SKM-1 treated with dmso at 0.1 percent for 144 hours (cell line): ENCODE results near the gene KRT26.
"Not testable (repeated sequence)": the region's sequence is repeated elsewhere in the genome, so short reads cannot be mapped to it uniquely, and the experiment has no call there.

Experiments
- DNase-seq: peaks from one replicate; lab custom pipeline; 2025; ENCODE audit not compliant: unreplicated experiment; lab: John Stamatoyannopoulos, UW

The KRT26 gene, protein sequence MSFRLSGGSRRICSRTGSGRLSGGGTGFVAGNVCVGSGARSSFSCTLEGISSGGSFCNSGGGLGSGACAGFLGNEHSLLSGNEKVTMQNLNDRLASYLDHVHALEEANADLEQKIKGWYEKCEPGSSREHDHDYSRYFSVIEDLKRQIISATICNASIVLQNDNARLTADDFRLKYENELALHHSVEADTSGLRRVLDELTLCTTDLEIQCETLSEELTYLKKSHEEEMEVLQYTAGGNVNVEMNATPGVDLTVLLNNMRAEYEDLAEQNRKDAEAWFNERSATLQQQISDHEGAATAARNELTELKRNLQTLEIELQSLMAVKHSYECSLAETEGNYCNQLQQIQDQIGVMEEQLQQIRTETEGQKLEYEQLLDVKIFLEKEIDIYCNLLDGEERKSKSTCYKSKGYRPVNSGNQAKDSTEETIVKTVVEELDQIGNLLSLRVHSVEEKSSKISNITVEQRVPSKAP

DNA sequence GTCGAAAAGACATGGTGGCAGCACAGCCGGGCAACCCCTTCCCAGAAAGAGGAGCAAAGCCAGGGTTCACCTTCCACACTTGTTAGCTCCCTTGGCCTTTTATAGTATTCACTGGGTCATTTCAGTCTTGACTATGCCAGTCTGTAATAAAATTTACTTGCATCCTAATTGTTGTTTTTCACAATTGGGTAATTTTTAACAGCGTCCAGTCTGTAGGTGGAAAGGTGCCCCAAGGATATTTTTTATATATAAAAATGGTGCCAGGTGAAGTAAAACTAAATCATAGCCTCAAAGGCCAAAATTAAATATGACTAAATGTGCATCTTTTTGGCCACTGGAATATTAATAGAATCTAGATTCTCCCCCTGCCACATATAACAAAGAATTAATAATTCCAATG, at the start of gene KRT26:
Gene KRT26 (minus strand): TSS at position 101 of the 400 bp plus-strand sequence. CDS start 88 bp downstream, at position 13.
- DNase-seq: no peak

DNA sequence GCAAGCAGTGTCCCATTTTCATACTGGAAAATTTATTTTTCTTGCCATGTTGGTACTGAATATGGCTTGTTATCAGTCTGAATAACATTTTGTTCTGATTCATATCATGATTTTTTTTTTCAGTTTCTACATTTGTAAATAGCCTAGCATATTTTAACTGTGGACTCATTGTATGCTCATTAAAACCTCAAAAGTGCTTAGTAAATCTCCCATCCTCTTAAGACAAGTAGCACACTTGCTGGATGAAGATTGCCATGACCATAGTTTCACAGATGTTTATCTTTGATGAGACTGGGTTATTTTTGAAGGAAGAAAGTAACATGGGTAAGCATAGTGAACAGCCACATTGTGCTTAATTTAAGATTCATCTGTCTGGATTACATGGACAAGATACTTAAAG, 49.5 kb upstream of the KRT26 start:
- no peak for DNase-seq

GRCh38 chr17:40820228-40820838, 48.3 kb upstream of the KRT26 start:
- DNase-seq: no peak

DNA sequence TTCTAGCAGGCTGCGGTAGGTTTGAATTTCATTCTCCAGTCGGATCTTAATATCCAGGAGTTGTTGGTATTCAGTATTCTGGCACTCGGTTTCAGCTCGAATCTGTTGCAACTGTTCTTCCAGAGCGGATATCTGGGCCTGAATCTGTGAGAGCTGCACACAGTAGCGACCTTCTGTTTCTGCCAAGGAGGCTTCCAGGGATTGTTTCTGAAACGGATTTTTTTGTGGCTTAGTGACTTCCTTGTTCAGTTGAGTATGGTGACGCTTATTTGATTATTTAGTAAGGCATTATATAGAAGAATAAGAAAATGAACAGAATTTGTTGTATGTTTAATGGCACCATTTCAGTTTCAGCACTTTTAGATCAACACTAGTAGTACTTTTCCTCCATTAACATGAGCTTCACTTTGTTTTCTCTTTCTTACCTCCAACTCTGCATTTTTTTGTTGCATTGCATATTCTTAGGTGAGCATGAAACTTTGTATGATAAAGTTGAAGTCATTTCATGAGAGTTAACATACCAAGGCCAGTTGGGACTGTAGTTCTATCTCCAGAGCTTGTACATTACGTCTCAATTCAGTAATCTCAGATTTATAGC, 47.6 kb upstream of the KRT26 start:
- DNase-seq: no peak

DNA sequence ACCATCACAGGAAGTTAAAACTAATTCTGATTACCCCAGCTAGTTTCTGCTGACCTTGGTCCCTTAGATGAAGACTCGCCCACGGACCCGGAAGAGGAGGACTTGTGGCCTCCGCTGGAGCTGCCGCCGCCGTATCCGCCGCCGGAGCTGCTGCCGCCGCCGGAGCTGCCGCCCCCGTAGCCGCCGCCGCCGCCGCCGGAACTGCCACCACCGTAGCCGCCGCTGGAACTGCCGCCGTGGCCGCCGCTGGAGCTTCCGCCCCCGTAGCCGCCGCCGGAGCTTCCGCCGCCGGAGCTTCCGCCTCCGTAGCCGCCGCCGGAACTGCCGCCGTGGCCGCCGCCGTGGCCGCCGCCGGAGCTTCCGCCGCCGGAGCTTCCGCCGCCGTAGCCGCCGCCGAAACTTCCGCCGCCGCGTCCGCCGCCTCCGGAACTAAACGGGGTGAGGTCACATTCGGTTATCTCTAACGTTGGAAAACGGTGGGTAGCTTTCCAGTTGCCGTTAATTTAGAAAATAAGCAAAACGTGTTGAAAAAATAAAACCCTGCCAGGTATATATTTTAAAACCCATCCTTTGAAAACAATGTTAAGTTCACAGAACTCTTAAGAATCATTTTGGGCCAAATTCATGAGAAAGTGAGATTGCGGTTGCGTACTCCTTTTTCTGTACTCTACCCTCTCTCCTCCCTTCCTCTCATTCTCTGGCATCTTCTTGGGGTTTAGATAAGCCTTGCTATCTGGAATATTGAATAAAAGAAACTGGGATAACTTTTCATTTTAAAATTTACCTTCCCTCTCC, 46.9 kb upstream of the KRT26 start:
- peak; percentile 54 for DNase-seq

DNA sequence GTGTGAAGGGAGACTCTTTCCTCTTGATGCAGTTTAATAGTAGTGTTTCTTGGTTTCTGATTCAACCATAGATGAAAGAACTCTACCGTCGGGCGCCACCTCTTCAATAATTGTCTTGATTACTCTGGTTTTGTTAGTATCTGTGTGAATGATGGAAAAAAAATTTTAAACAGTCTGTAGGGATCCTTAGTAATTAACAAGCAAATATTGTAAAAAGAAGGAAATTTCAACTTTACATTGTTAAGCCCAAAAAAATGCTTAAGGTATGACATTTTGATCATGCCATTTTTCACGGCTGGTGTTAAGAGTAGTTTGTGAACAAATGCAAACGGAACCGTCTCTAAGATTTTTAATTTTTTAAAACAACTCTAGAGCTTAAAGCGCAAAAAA, 46.3 kb upstream of the KRT26 start:
- DNase-seq: no peak

DNA sequence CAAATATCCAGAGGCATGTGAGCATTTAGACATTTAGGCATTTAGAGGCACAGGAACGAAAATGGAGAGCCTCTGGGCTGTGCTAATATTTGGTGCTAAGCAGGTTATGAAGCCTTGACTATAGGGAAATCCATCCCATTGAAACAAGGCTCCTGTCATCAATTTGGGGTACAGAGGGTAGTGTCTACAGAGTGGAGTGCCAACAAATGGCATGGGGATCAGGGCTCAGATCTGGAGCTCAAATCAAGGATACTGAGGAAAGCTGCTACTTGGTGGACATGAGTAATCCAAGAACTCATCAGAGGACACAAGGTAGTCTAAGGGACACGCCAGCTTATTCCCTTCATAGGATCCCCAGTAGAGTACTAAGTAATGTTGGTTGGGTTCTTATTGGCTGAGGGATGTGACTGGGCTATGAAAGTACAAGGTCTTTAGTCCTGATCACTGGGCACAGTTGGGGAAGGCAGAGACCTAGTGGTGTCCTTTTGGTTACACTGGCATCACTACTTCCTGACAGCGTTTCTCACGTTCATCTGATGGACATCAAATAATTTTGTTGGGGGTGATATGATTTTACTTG, 45.2 kb upstream of the KRT26 start:
- DNase-seq: no peak

DNA sequence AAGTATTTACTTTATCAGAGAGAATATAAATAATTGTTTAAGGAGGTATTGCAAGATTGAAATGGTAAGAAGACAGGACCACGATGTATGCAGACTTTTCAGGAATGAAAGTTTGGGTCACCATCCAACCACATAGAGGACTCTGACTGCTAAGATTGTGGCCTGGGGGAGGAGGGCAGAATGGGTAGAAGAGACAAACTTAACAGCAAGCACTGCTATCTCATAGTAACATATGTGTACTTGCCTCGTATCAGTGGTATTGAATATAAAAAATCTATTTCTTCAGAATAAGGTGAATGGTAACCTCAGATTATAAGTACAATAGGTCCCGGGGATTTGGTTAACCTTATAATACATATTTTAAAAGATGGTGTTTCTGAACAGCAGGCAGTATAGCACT, 44.6 kb upstream of the KRT26 start:
- DNase-seq: no peak

DNA sequence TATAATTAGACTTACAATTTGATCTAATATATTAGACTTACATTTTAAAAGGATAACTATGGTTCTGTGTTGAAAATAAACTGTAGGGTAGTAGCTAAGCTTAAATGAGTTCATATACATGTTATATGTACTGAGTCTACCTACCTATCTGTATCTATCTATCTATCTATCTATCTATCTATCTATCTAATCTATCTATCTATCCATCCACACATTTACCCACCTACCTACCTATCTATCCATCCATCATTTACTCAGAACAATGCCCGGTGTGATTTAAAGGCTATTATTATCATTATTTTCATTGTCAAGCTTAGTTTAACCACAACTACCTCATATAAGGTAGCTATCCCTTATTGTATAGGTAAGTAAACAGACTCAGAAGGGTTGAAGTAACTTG, 43.4 kb upstream of the KRT26 start:
- DNase-seq: no peak

DNA sequence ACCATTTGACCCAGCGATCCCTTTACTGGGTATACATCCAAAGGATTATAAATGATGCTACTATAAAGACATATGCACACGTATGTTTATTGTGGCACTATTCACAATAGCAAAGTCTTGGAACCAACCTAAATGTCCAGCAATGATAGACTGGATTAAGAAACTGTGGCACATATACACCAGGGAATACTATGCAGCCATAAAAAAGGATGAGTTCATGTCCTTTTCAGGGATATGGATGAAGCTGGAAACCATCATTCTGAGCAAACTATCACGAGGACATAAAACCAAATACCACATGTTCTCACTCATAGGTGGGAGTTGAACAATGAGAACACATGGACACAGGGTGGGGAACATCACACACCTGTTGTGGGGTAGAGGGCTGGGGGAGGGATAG, 42.7 kb upstream of the KRT26 start:
- DNase-seq: not testable (repeated sequence)

DNA sequence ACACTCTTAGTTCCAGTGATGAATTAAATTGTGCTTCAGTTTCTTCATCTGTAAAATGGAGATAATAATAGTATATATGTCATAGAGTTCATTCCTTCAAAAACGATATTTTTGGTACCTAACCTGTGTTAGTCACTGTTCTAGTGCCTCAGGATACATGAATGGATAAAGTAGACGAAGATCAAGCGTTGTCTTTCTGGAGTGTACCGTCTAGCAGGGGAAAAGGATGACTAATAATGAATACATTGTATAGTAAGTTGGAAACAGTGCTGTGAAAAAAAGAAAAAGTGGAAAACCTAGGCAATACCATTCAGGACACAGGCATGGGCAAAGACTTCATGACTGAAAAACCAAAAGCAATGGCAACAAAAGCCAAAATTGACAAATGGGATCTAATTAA, 41.8 kb upstream of the KRT26 start:
- no peak for DNase-seq

- no peak for DNase-seq
Measured at GRCh38 chr17:40812639-40813038, 40.6 kb upstream of the KRT26 start.

- DNase-seq: no peak
Measured at GRCh38 chr17:40810494-40810893, 38.5 kb upstream of the KRT26 start.

DNA sequence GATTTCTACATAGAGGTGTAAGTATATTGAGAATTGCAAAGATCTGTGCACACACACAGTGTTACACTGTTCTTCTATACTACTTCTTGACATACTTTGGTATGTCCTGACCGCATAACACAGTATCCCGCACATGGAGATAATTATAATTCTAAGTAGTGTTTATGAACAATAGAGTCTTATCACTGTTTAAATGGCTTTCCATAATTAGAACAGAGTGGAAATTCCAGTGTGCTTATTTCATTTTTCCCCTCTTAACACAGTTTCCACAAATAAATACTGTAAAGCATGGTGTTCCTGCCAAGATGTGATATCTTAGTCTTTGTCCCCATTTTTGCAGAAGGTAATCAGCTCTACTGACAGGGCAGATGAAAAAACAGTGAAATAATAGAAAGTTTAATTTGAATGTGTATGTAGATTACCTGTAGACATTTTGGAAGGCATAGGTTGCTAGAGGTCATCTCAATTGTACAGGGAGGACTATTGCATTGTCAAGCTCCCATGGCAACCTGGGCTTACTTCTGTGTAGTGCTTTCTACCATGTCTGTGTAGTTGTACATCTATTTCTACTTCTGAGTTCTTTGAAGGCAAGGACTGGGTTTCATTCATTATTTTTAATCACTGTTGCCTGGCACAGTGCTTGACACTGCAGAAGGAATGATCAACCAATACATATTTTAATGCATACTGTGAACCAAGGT, 37.9 kb upstream of the KRT26 start:
- no peak for DNase-seq

GRCh38 chr17:40806131-40806530, 34.1 kb upstream of the KRT26 start:
- no peak for DNase-seq

- peak; percentile 17 for DNase-seq
Measured at GRCh38 chr17:40803617-40804082, 31.6 kb upstream of the KRT26 start.

DNA sequence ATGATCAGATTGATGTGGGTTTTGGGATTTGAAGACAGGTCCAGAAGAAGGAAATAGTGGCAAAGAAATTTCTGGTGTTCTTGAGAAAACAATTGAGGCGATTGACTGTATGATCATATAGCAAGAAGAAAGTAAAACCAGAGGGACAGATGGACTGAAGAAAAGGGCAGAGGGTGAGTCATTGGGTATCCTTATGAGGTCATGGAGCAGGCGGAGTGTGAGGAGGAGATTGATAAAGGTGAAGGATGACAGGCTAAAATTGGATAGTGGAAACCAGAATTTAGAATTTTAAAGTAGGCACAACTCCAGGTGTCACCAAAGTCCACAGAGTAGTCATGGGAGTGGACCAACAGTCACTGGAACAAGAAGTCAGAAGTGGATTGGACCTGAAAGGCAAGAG, 29.2 kb upstream of the KRT26 start:
- DNase-seq: no peak

DNA sequence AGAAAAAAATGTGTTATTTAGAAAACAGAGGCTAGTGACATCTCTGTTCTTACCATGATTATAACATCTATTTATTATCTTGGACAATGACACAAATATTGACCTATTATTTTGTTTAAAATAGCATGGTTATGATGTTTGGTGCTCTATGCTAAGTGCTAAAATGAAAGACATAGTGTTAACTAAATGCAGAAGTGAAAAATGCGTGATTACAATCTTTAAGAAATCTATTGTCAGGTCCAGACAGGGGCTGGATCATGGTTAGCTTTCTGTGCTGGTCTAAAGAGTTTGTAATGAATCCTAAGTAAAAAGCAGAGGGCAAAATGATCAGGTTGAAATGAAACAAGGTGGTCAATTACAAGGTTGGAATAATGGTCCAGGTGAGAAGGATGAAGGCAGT, 28.4 kb upstream of the KRT26 start:
- DNase-seq: no peak

DNA sequence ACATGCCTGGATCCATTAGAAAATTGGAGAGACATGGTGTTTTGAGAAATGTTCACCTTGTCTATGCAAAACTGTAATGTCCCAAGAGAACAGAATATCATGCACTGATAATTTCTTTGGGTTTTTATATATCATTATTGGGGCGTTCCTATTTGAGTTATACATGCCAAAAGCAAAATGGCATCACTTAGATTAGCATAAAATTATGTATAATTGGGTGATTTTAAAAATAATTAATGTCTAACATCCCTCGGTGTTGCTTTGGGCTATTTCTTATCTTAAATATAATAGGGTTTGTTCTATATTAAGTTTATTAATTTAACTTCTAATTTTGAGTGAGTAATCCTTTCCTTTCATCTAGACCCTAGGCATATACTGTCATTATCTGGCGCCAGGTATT, 27.9 kb upstream of the KRT26 start, which contains the start of gene KRT28:
Gene KRT28 (minus strand): TSS at position 101 of the 400 bp plus-strand sequence. CDS start 66 bp downstream, at position 35.
- DNase-seq: no peak

- DNase-seq: no peak
Measured at GRCh38 chr17:40796846-40797245, 24.8 kb upstream of the KRT26 start.
